BE2C (cell line): ENCODE results near the gene IL6R.
A peak's percentile ranks its signal among the peaks of the same experiment; 100 is the strongest.

Experiments
- DNase-seq: peaks from one replicate; pipeline ENCODE4 v3.0.0-alpha.2; 2020
- H3K27me3 ChIP-seq: fragments of 250-450 bp; sonication (Bioruptor Pico); 2 replicates; pipeline ENCODE4 v1.5.1; 2020; ENCODE audit warnings: mild to moderate bottlenecking
- H3K36me3 ChIP-seq: fragments of 250-450 bp; sonication (Bioruptor Pico); 2 replicates; pipeline ENCODE4 v1.5.1; 2020; ENCODE audit warnings: mild to moderate bottlenecking
- H3K4me1 ChIP-seq: fragments of 250-450 bp; sonication (Bioruptor Pico); 2 replicates; pipeline ENCODE4 v1.5.1; 2020
- H3K4me3 ChIP-seq: 2 replicates; pipeline ENCODE4 v1.5.1; 2011; ENCODE audit warnings: low read depth, low read length
- H3K9me3 ChIP-seq: fragments of 250-450 bp; sonication (Bioruptor Pico); 2 replicates; pipeline ENCODE4 v1.5.1; 2020
- TF ChIP-seq, protein P1 (sequence below): IDR thresholded peaks from 2 replicates; pipeline ENCODE4 v1.5.1; 2012; ENCODE audit warnings: mild to moderate bottlenecking, low read depth, low read length

Gene IL6R

DNA sequence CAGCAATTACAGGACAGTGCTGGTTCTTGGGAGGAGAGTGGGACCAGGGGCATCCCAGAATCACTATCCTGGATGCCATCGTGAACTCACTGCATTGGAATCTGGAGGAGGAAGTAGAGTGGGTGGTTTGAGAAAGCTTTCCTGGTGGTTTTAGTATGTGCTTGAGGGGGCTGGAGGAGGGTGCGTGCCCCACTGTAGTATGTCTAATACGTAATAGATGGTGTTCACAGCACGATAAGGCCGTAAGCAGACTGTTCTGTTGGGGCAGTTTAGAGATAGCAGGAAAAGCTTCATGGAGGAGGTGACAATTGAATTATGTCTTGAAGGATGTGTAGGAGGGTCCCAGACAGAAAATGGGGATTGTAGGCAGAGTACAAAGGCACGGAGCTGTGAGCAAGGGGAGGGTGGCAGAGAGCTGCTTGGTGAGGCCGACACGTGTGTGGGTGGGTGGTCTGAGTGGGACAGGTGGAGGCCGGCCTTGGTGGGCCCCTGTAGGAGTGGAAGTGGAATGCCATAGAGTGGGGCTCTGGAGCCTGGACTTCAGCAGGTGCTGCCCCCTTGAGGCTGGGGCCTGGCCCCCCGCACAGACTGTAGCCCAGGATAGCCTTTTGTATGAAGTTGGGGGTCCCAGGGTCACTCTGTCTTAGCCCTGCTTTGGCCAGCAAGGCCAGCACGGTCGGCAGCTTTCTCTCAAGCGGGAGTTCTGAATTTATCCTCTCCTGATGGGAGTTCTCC, 37.0 kb downstream of the IL6R start:
- H3K4me3 ChIP-seq = no peak overlapping the region
- H3K27me3 ChIP-seq = no peaks in the 10 kb centered on the region
- TF ChIP-seq, protein P1, sequence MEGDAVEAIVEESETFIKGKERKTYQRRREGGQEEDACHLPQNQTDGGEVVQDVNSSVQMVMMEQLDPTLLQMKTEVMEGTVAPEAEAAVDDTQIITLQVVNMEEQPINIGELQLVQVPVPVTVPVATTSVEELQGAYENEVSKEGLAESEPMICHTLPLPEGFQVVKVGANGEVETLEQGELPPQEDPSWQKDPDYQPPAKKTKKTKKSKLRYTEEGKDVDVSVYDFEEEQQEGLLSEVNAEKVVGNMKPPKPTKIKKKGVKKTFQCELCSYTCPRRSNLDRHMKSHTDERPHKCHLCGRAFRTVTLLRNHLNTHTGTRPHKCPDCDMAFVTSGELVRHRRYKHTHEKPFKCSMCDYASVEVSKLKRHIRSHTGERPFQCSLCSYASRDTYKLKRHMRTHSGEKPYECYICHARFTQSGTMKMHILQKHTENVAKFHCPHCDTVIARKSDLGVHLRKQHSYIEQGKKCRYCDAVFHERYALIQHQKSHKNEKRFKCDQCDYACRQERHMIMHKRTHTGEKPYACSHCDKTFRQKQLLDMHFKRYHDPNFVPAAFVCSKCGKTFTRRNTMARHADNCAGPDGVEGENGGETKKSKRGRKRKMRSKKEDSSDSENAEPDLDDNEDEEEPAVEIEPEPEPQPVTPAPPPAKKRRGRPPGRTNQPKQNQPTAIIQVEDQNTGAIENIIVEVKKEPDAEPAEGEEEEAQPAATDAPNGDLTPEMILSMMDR = peak; percentile 56
- no peaks in the 10 kb centered on the region for H3K36me3 ChIP-seq
- no peaks in the 10 kb centered on the region for H3K4me1 ChIP-seq
- H3K9me3 ChIP-seq = no peaks in the 10 kb centered on the region
- DNase-seq = no peak

DNA sequence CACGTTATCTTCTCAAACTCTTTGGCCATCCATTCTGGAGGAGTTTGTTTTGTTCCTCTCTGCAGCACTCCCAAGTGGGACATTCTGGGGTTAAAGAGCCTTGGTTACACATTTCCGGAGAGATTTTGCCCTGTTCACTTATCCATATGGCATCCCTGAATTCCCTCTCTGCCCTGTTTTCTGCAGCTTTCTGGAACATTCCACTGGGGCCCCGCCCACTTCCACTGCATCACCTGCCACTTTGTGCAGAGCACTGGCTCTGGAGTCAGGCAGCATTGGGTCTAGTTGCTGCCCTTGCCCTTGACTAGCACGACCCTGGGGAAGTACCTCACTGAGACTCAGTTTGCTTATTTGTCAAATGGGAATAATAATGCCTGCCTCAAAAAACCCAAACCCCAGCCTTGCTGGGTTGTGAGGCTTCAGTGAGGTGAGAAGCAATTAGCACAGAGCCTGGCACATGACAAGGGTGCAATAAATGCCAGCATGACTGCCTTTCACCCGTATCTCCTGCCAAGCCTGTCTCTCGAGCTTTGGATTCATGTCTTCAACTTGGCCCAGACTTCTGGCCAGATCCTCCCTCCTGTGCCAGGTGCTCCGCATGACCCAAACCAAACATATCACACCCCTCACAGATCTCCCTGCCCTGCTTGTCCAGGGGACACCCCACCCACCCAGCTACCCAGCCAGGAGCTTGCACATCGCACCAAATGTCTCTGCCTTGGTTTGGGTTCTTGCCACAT, 38.3 kb downstream of the IL6R start:
- TF ChIP-seq, protein P1 = no peak
- H3K4me1 ChIP-seq = no peaks in the 10 kb centered on the region
- H3K4me3 ChIP-seq = no peak overlapping the region
- DNase-seq = no peak
- no peaks in the 10 kb centered on the region for H3K36me3 ChIP-seq
- H3K27me3 ChIP-seq = no peaks in the 10 kb centered on the region
- no peaks in the 10 kb centered on the region for H3K9me3 ChIP-seq

DNA sequence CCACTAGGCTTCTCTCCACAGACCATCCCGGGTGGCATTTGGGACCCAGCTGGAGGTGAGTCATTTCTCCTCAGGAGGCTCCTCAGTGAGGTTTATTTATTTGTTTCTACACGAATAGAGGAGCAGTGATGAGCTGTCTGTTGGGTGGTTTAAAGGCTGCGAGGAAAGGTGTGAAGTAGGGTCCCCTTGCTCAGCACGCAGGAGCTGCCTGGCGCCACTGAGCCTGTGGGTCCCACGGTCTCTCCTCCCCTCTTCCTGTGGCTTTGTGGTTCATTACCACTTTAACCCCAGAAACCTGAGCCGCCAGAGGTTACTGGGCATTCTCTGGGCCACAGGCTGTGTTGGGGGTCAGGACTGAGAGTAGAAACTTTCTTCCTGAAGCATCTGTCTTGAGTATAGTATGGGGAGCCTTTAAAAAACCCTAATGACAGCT, 39.9 kb downstream of the IL6R start:
- Histone ChIP-seq H3K36me3 (no peaks in the 10 kb centered on the region), H3K9me3 (no peaks in the 10 kb centered on the region), H3K4me1 (no peaks in the 10 kb centered on the region), H3K27me3 (no peaks in the 10 kb centered on the region), H3K4me3 (no peak overlapping the region)
- DNase-seq = no peak
- TF ChIP-seq, protein P1 = no peak

DNA sequence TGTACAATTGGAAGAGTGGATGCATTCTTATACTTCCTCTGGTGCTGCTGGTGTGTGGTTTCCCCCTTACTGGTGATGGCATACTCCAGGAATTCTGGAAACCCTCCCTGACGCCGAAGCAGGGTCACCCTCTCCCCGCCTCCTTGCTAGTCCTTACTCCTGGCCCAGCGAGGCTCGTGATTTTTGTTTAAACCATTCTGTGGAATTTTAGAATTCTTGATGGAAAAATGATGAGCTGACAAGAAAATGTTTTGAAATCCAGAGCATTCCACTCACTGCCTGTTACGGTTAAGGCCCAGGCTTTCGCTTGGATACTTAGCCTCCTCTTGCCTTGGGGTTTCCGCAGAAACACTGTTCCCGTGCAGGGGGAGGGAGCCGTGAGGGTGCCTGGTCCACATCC, 41.1 kb downstream of the IL6R start:
- Histone ChIP-seq H3K36me3 (no peaks in the 10 kb centered on the region), H3K4me3 (no peak overlapping the region), H3K4me1 (no peaks in the 10 kb centered on the region), H3K27me3 (no peaks in the 10 kb centered on the region), H3K9me3 (no peaks in the 10 kb centered on the region)
- DNase-seq = no peak
- TF ChIP-seq, protein P1 = no peak

DNA sequence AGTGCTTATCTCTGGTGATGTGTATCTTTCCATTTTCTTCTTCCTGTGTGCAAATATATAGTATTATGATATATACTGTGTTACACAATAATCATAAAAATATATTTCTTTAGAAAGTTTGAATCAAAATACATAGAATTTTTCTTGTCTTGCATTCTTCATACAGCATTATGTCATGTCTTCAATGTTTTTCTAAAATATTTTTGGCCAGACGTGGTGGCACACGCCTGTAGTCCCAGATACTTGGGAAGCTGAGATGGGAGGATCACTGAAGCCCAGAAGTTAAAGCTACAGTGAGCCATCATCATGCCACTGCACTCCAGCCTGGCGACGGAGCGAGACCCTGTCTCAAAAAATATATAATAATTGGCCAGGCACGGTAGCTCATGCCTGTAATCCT, 41.6 kb downstream of the IL6R start:
- no peaks in the 10 kb centered on the region for H3K36me3 ChIP-seq
- TF ChIP-seq, protein P1 = no peak

DNA sequence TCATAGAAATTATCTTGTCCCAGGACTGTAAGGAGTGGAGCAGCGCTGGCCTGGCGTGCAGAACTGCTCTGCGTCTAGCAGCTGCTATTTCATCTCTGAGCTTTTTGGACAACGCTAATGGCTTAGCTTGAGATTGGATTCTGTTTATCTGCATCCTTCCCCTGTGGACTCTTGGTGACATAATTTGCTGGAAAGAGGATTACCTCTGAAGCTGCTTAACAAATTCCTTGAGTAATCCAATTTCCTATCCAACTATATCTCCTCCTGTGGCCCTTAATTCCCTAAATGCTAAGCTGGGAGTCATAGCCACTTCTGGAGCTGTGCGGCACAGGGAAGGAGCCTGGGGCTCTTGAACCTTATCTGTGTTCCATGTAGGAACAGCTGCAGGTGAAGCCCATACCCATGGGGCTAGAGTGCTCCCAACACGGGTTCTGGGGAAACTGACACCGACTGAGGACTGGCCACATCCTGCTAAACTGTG, 43.2 kb downstream of the IL6R start:
- Histone ChIP-seq H3K4me1 (no peaks in the 10 kb centered on the region), H3K4me3 (no peak overlapping the region), H3K9me3 (no peaks in the 10 kb centered on the region), H3K36me3 (no peaks in the 10 kb centered on the region), H3K27me3 (no peaks in the 10 kb centered on the region)
- DNase-seq = peak; percentile 29
- TF ChIP-seq, protein P1 = no peak

More for the DNA sequence above, 41.6 kb downstream of the IL6R start:
- Histone ChIP-seq H3K27me3 (no peaks in the 10 kb centered on the region), H3K4me1 (no peaks in the 10 kb centered on the region), H3K4me3 (no peak overlapping the region), H3K9me3 (no peaks in the 10 kb centered on the region)
- DNase-seq = no peak
